Body of pancreas (tissue), 4 donors: ENCODE results near the gene ABCC1. TPM values are rescaled to one million over a fixed set of nuclear protein-coding genes. Genes with fewer than 3 reads are reported as not detected.

Experiments used
- ATAC-seq: fragments of 150-250 bp; one replicate; pipeline ENCODE4 v1.9.1; 2016
- DNase-seq, 4 donors: peaks; one replicate each; pipeline ENCODE4 v3.0.0-alpha.2; 2019
- H3K27ac ChIP-seq, 4 donors: fragments of 200-600 bp; sonication (generic); 1 replicate in 3 of 4; 2 replicates in 1 of 4; pipeline versions ENCODE4 v1.5.1 to v1.6.1; 2016 to 2019; ENCODE audit warnings: mild to moderate bottlenecking in 1 of 4, mixed read lengths in 1 of 4, moderate library complexity in 1 of 4
- H3K27me3 ChIP-seq, 2 donors: fragments of 200-600 bp; sonication (generic); one replicate each; pipeline ENCODE4 v1.6.0; 2016; ENCODE audit warnings: mild to moderate bottlenecking in 1 of 2
- H3K36me3 ChIP-seq, 2 donors: fragments of 200-600 bp; sonication (generic); replicated peaks in 1 of 2; 2 replicates each; pipeline ENCODE4 v1.5.1; 2016; ENCODE audit warnings: low read depth in 2 of 2; ENCODE audit not compliant: insufficient read depth in 1 of 2
- H3K4me1 ChIP-seq: fragments of 200-600 bp; sonication (generic); one replicate; pipeline ENCODE4 v1.6.0; 2016
- H3K4me3 ChIP-seq, 2 donors: fragments of 200-600 bp; sonication (generic); 1 replicate in 1 of 2; 2 replicates in 1 of 2; pipeline ENCODE4 v1.5.1; 2016 to 2019
- H3K9me3 ChIP-seq, 3 donors: fragments of 200-600 bp; sonication (generic); 1 replicate in 2 of 3; 2 replicates in 1 of 3; pipeline ENCODE4 v1.5.1; 2016
- POLR2A ChIP-seq, 3 donors: fragments of 450-650 bp; IDR thresholded peaks; one replicate each; pipeline ENCODE4 v1.6.1; 2016; ENCODE audit warnings: antibody characterized with exemption in 3 of 3, mild to moderate bottlenecking in 2 of 3
- WGBS, 2 donors: methylation state at CpG; one replicate each; pipeline ENCODE4 v1.1.5; 2017; 5-methylcytosine and 5-hydroxymethylcytosine counted together
- intact Hi-C: fragments of 100-400 bp; cut with DNase I; formaldehyde crosslinking; loops from one replicate; pipeline ENCODE4 v1.15.1; 2023
- total RNA-seq, 2 donors: library from RNA; depleted of rRNA; stranded (reverse); fragments of >200 nt; gene quantifications; one replicate each; pipeline ENCODE4 v1.1.0, GENCODE V29; 2016
- TF ChIP-seq, protein P1 (sequence below), 7 experiments: fragments of 450-650 bp in 4 of 7; fragments of 200-600 bp in 3 of 7; sonication (generic) in 3 of 7; IDR thresholded peaks; one replicate each; pipeline ENCODE4 v1.5.1; 2016 to 2019; ENCODE audit warnings: antibody characterized with exemption in 7 of 7

The ABCC1 gene
- total RNA-seq, 2 donors from 2014 or later: 12.7 to 23.1 TPM

- peak; percentile 50 to 76 (median 66) for DNase-seq
- Histone ChIP-seq H3K9me3 (no peaks in the 10 kb centered on the region), H3K4me3 (no peak overlapping the region), H3K4me1 (peaks cover 9% of the 10 kb centered on the region), H3K27me3 (no peaks in the 10 kb centered on the region), H3K36me3 (peaks cover 0 to 2% of the 10 kb centered on the region in 2 donors), H3K27ac (peak overlapping the region in 2 of 4 donors; percentile 10 to 16)
- TF ChIP-seq, protein P1, sequence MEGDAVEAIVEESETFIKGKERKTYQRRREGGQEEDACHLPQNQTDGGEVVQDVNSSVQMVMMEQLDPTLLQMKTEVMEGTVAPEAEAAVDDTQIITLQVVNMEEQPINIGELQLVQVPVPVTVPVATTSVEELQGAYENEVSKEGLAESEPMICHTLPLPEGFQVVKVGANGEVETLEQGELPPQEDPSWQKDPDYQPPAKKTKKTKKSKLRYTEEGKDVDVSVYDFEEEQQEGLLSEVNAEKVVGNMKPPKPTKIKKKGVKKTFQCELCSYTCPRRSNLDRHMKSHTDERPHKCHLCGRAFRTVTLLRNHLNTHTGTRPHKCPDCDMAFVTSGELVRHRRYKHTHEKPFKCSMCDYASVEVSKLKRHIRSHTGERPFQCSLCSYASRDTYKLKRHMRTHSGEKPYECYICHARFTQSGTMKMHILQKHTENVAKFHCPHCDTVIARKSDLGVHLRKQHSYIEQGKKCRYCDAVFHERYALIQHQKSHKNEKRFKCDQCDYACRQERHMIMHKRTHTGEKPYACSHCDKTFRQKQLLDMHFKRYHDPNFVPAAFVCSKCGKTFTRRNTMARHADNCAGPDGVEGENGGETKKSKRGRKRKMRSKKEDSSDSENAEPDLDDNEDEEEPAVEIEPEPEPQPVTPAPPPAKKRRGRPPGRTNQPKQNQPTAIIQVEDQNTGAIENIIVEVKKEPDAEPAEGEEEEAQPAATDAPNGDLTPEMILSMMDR (IDR thresholded peaks at IDR 0.05): no peak
- no peak for TF ChIP-seq POLR2A (IDR thresholded peaks at IDR 0.05)
- 40 to 41% methylated on average over 13 to 14 of the region's 14 CpGs for WGBS, 2 donors
- peak; percentile 89 for ATAC-seq
- intact Hi-C loops: no loop called here
Measured at GRCh38 chr16:16014329-16015224, 65.2 kb downstream of the ABCC1 start.

DNA sequence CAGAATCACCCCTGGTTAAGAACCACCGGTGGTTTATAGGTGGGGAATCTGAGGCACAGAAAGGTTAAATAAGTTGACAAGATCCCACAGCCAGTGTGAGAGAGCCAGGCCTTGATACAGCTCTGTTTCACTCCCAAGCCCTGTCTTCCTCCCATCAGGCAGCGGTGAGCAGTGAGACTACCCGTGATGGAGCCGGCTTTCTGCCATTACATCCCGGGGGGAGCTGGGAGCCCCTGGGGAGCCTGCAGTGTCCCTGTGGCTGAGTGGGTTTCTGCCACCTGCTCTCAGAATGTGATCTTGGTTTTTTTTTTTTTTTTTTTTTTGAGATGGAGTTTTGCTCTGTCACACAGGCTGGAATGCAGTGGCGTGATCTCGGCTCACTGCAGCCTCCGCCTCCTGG is 66.4 kb downstream of the ABCC1 start:
- Histone ChIP-seq H3K27ac (no peak overlapping the region), H3K36me3 (peaks cover 0 to 2% of the 10 kb centered on the region in 2 donors), H3K4me1 (peaks cover 9% of the 10 kb centered on the region), H3K27me3 (no peaks in the 10 kb centered on the region), H3K4me3 (no peak overlapping the region), H3K9me3 (no peaks in the 10 kb centered on the region)
- WGBS, 2 donors: 94 to 97% methylated on average over 8 of the region's 8 CpGs
- intact Hi-C loops: no loop called here
- no peak for ATAC-seq
- TF ChIP-seq POLR2A (IDR thresholded peaks at IDR 0.05): no peak
- TF ChIP-seq, protein P1 (IDR thresholded peaks at IDR 0.05): no peak
- no peak for DNase-seq

GRCh38 chr16:16016388-16016964 is 67.1 kb downstream of the ABCC1 start:
- H3K27ac ChIP-seq: no peak overlapping the region
- H3K4me1 ChIP-seq: peaks cover 12% of the 10 kb centered on the region
- H3K9me3 ChIP-seq: no peaks in the 10 kb centered on the region
- TF ChIP-seq, protein P1 (IDR thresholded peaks at IDR 0.05): no peak
- no peak for TF ChIP-seq POLR2A (IDR thresholded peaks at IDR 0.05)
- WGBS, 2 donors: 93 to 96% methylated on average over 11 of the region's 11 CpGs
- peaks cover 0 to 2% of the 10 kb centered on the region in 2 donors for H3K36me3 ChIP-seq
- no peak for ATAC-seq
- H3K27me3 ChIP-seq: no peaks in the 10 kb centered on the region
- intact Hi-C loops: no loop called here
- no peak overlapping the region for H3K4me3 ChIP-seq
- DNase-seq: no peak

- WGBS, 2 donors: 100% methylated on average over 3 of the region's 3 CpGs
- Histone ChIP-seq H3K27me3 (no peaks in the 10 kb centered on the region), H3K36me3 (peaks cover 0 to 2% of the 10 kb centered on the region in 2 donors), H3K9me3 (no peaks in the 10 kb centered on the region), H3K27ac (no peak overlapping the region), H3K4me3 (no peak overlapping the region), H3K4me1 (peaks cover 25% of the 10 kb centered on the region)
- intact Hi-C loops: no loop called here
- DNase-seq (no peak), ATAC-seq (no peak)
- TF ChIP-seq POLR2A (IDR thresholded peaks at IDR 0.05): no peak
- TF ChIP-seq, protein P1 (IDR thresholded peaks at IDR 0.05): no peak
Measured at GRCh38 chr16:16017812-16018211, 68.4 kb downstream of the ABCC1 start.
